ENCODE data around the gene GLT6D1. TPM values are rescaled to one million over a fixed set of nuclear protein-coding genes. Genes with fewer than 3 reads are reported as not detected.

Gene GLT6D1
- total and polyA plus RNA-seq, 2 of the 4 experiments (the other 2 are of a cell fraction): not detected

GRCh38 chr9:135601988-135602387, 37.4 kb downstream of the GLT6D1 start:
- H3K23ac ChIP-seq (ENCODE audit: low read depth, low read length): no peak overlapping the region
- POLR2A ChIA-PET (ENCODE audit: unreplicated experiment): no interaction called here
- H3K14ac ChIP-seq (replicated peaks; ENCODE audit: low read depth, low read length): no peak overlapping the region
- H3K9me1 ChIP-seq (ENCODE audit: insufficient read depth, low read length): no peaks in the 10 kb centered on the region
- no peak overlapping the region for H2AK9ac ChIP-seq (replicated peaks; ENCODE audit: low read depth, low read length, poor library complexity)
- no peak overlapping the region for H3K4me2 ChIP-seq (ENCODE audit: low read depth, low read length)
- no peak overlapping the region for H2BK120ac ChIP-seq (ENCODE audit: low read depth, low read length)
- no peak overlapping the region for H3K27ac ChIP-seq (ENCODE audit: insufficient read depth, low read length)
- H3K4me1 ChIP-seq (ENCODE audit: control insufficient read depth, insufficient read depth, low read length): no peaks in the 10 kb centered on the region
- no peak overlapping the region for H4K5ac ChIP-seq (ENCODE audit: low read depth, low read length)
- BruUV-seq (replicated peaks): no TSS peak
- no peaks in the 10 kb centered on the region for H3K36me3 ChIP-seq (ENCODE audit: control insufficient read depth, insufficient read depth, low read length)
- in situ Hi-C loops (cut with MboI; ENCODE audit: low sequenced_read_pairs) (loop anchor here (25.0 kb wide), 1 partner anchor 335 kb away; no protein-coding TSS in a partner anchor), intact Hi-C loops (cut with micrococcal nuclease) (loop anchor here (5.0 to 10.0 kb wide), 3 partner anchors 193 to 665 kb away; no protein-coding TSS in a partner anchor), dilution Hi-C loops (cut with HindIII; ENCODE audit: low sequenced_read_pairs, unreplicated experiment) (no loop called here)
- no peaks in the 10 kb centered on the region for H3K9me3 ChIP-seq (ENCODE audit: control insufficient read depth, insufficient read depth, low read length)
- H2BK5ac ChIP-seq (ENCODE audit: low read depth, low read length, poor library complexity, severe bottlenecking): no peak overlapping the region
- no peaks in the 10 kb centered on the region; the same call in none of the 2 replicates for H3K27me3 ChIP-seq (ENCODE audit: control insufficient read depth, insufficient read depth, low read length)
- TF ChIP-seq BHLHE40 (IDR thresholded peaks at IDR 0.05; ENCODE audit: low read depth, low read length) (no peak), CTCF (conservative IDR thresholded peaks at IDR 0.05; ENCODE audit: low read depth, low read length) (no peak), RCOR1 (IDR thresholded peaks at IDR 0.05; ENCODE audit: insufficient replicate concordance, low read length) (no peak), POLR2A (IDR thresholded peaks at IDR 0.05; ENCODE audit: low read depth, low read length) (no peak), NFE2L2 (IDR thresholded peaks at IDR 0.05; ENCODE audit: low read depth, low read length) (no peak), RAD21 (IDR thresholded peaks at IDR 0.05; ENCODE audit: low read length) (no peak), CEBPB (IDR thresholded peaks at IDR 0.05; ENCODE audit: low read depth, low read length) (no peak), FOS (IDR thresholded peaks at IDR 0.05; ENCODE audit: low read depth, low read length) (no peak), MAFK (IDR thresholded peaks at IDR 0.05; ENCODE audit: low read depth, low read length) (no peak), RFX5 (IDR thresholded peaks at IDR 0.05; ENCODE audit: low read depth, low read length) (no peak), MAZ (IDR thresholded peaks at IDR 0.05; ENCODE audit: borderline replicate concordance, low read depth, low read length) (no peak), MXI1 (IDR thresholded peaks at IDR 0.05; ENCODE audit: borderline replicate concordance, low read depth, low read length) (no peak), CHD1 (IDR thresholded peaks at IDR 0.05; ENCODE audit: low read depth, low read length) (no peak)
- TF ChIP-seq, protein P1, sequence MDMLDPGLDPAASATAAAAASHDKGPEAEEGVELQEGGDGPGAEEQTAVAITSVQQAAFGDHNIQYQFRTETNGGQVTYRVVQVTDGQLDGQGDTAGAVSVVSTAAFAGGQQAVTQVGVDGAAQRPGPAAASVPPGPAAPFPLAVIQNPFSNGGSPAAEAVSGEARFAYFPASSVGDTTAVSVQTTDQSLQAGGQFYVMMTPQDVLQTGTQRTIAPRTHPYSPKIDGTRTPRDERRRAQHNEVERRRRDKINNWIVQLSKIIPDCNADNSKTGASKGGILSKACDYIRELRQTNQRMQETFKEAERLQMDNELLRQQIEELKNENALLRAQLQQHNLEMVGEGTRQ (IDR thresholded peaks at IDR 0.05; ENCODE audit: low read depth, low read length): no peak
- DNase-seq (no peak), ATAC-seq (ENCODE audit: low read depth) (no peak)
- no peak overlapping the region for H3K56ac ChIP-seq (ENCODE audit: extremely low read depth, insufficient read depth, low read length)
- H4K20me1 ChIP-seq (ENCODE audit: insufficient read depth, low read length): no peaks in the 10 kb centered on the region
- CTCF ChIA-PET: no interaction called here
- no peak overlapping the region for H3K4me3 ChIP-seq (ENCODE audit: insufficient read depth, low read depth, low read length)
- no peak overlapping the region for H3K18ac ChIP-seq (ENCODE audit: low read depth, low read length)
- H3K79me1 ChIP-seq (ENCODE audit: low read depth in 1 of 2, low read length in 2 of 2): no peaks in the 10 kb centered on the region
- no peak overlapping the region for H2BK20ac ChIP-seq (ENCODE audit: low read depth, low read length)
- H2AK5ac ChIP-seq (ENCODE audit: low read depth, low read length): no peak overlapping the region
- H3K9ac ChIP-seq (ENCODE audit: low read depth, low read length): no peak overlapping the region
- no peak overlapping the region for H4K91ac ChIP-seq (ENCODE audit: insufficient read depth, low read depth, low read length)
- no peak overlapping the region for H2AFZ ChIP-seq (replicated peaks; ENCODE audit: low read length, poor library complexity)
- no peak overlapping the region for H2BK15ac ChIP-seq (ENCODE audit: low read depth, low read length)
- no CpG with 5 or more reads among the region's 8 CpGs for WGBS, 2 experiments (ENCODE audit: extremely low coverage in 2 of 2, insufficient read length in 1 of 2)
- no peak overlapping the region for H3K4ac ChIP-seq (ENCODE audit: low read depth, low read length)
- H4K8ac ChIP-seq (ENCODE audit: low read depth in 2 of 2, low read length in 2 of 2): no peak overlapping the region

Measured in IMR-90 (cell line).